ENCODE measurements around the gene SRCAP. TPM values are rescaled to one million over a fixed set of nuclear protein-coding genes. Genes with fewer than 3 reads are reported as not detected.

Gene SRCAP
- total RNA-seq, 2 experiments from 2014 or later, result 59.5 to 60.1 TPM

- Mint-ChIP-seq H3K4me1 (ENCODE audit: low read depth) (peaks cover 15% of the 10 kb centered on the region), H3K4me3 (no peak overlapping the region), H3K27me3 (no peaks in the 10 kb centered on the region), H3K36me3 (ENCODE audit: low read depth) (peaks cover 45% of the 10 kb centered on the region), H3K27ac (no peak overlapping the region), H3K9me3 (no peaks in the 10 kb centered on the region)
- peaks cover 41% of the 10 kb centered on the region for H3K36me3 ChIP-seq (ENCODE audit: insufficient read depth, low read length)
- H3K27me3 ChIP-seq (ENCODE audit: control insufficient read depth in 1 of 2, insufficient read depth in 2 of 2, low read length in 2 of 2), result no peaks in the 10 kb centered on the region
- H3K4me1 ChIP-seq (ENCODE audit: insufficient read depth, low read length), result peaks cover 14% of the 10 kb centered on the region
- DNase-seq, result no peak
- ChIA-PET CTCF (no interaction called here), POLR2A (interaction anchor here (3.6 kb wide), 1 partner anchor 9 kb away, joined by 18 read pairs; the partner anchor contains the start of gene PHKG2)
- intact Hi-C loops (cut with DNase I, micrococcal nuclease), result no loop called here
- TF ChIP-seq CTCF (IDR thresholded peaks at IDR 0.05), result no peak
- no peak for ATAC-seq (ENCODE audit: poor library complexity)
- no peak overlapping the region for H3K27ac ChIP-seq (ENCODE audit: low read depth in 1 of 2, low read length in 2 of 2)
- H3K9me3 ChIP-seq (ENCODE audit: control insufficient read depth in 1 of 2, insufficient read depth in 1 of 2, low read length in 2 of 2), result no peaks in the 10 kb centered on the region
- H3K4me3 ChIP-seq (ENCODE audit: low read length), result no peak overlapping the region
Measured at GRCh38 chr16:30757316-30757715, 58.3 kb downstream of the SRCAP start.

DNA sequence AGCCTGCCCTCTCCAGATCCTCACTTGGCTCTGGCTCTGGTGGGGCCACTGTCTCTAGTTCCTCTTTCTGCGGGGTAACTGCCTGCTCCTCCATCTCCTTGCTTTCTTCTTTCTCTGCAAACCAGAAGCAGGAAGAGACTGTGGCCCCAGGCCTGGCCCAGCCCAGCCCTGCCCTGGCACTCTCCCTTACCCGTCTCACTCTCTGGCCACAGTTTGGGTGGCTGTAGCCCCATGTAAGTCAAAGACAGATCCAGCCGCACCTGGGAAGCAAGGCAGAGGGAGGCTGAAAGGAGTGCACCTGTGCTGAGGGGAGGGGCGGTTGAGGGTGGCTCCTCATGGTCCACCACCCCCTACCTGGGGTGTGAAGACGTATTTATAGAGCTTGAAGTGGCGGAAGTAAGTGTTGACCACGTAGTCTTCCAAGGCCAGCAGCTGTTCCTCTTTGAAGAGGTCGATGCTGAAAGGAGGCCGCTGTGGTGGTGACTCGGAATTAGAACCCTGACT, 60.1 kb downstream of the SRCAP start:
- intact Hi-C loops (cut with DNase I, micrococcal nuclease), result no loop called here
- H3K4me1 Mint-ChIP-seq (ENCODE audit: low read depth), result peaks cover 30% of the 10 kb centered on the region
- no peak for TF ChIP-seq CTCF (IDR thresholded peaks at IDR 0.05)
- Histone ChIP-seq H3K4me1 (ENCODE audit: insufficient read depth, low read length) (peaks cover 31% of the 10 kb centered on the region), H3K9me3 (ENCODE audit: control insufficient read depth in 1 of 2, insufficient read depth in 1 of 2, low read length in 2 of 2) (no peaks in the 10 kb centered on the region), H3K27ac (ENCODE audit: low read depth in 1 of 2, low read length in 2 of 2) (no peak overlapping the region), H3K36me3 (ENCODE audit: insufficient read depth, low read length) (peaks cover 38% of the 10 kb centered on the region), H3K4me3 (ENCODE audit: low read length) (no peak overlapping the region), H3K27me3 (ENCODE audit: control insufficient read depth in 1 of 2, insufficient read depth in 2 of 2, low read length in 2 of 2) (no peaks in the 10 kb centered on the region)
- H3K9me3 Mint-ChIP-seq, result no peaks in the 10 kb centered on the region
- H3K36me3 Mint-ChIP-seq (ENCODE audit: low read depth), result peaks cover 58% of the 10 kb centered on the region
- DNase-seq (peak in 1 of 14 experiments; percentile 31), ATAC-seq (ENCODE audit: poor library complexity) (no peak)
- peak overlapping the region; percentile 35 for H3K4me3 Mint-ChIP-seq
- H3K27me3 Mint-ChIP-seq, result no peaks in the 10 kb centered on the region
- no peak overlapping the region for H3K27ac Mint-ChIP-seq
- ChIA-PET POLR2A (interaction anchor here (1.1 to 3.6 kb wide), 2 partner anchors 11 to 16 kb away, joined by 3 to 18 read pairs; partner anchors contain the start of gene PHKG2), CTCF (no interaction called here)

DNA sequence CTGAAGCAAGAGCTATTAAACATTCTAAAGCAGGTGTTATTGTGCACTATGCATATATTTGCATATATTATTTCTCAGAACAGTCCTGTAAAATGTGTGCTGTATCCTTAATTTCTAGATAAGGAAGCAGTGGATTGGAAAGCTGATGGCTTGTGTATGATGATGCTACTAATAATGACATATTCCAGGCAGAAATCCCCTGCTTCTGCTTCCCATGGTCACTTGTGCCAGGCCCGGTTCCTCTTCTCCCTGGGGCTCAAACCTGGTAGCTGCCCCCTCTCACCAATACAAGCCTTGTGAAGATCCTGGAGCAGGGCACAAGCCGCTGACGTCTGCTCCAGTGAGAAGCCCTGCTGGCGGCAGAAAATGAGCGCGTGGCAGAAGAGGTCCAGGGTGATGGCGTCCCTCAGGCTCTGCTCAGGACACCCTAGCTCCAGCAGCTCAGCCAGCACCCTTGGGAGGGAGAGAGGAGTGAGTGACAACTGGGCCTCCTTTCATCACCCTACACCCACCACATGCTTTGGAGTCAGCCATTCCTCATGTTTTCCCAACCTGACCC, 61.1 kb downstream of the SRCAP start:
- H3K9me3 Mint-ChIP-seq, result no peaks in the 10 kb centered on the region
- ChIA-PET POLR2A (interaction anchor here (1.0 to 3.6 kb wide), 3 partner anchors 12 to 55 kb away, joined by 3 to 18 read pairs (median 3); partner anchors contain the start of gene PHKG2), CTCF (no interaction called here)
- H3K4me1 Mint-ChIP-seq (ENCODE audit: low read depth), result peaks cover 30% of the 10 kb centered on the region
- peaks cover 58% of the 10 kb centered on the region for H3K36me3 Mint-ChIP-seq (ENCODE audit: low read depth)
- no peaks in the 10 kb centered on the region for H3K27me3 ChIP-seq (ENCODE audit: control insufficient read depth in 1 of 2, insufficient read depth in 2 of 2, low read length in 2 of 2)
- peak overlapping the region; percentile 99 for H3K4me3 Mint-ChIP-seq
- ATAC-seq (ENCODE audit: poor library complexity), result no peak
- no peak overlapping the region for H3K27ac ChIP-seq (ENCODE audit: low read depth in 1 of 2, low read length in 2 of 2)
- intact Hi-C loops (cut with DNase I, micrococcal nuclease), result loop anchor here in 1 of 2 experiments (10.0 kb wide), 1 partner anchor 425 kb away; no protein-coding TSS in a partner anchor
- DNase-seq, result no peak
- no peak for TF ChIP-seq CTCF (IDR thresholded peaks at IDR 0.05)
- no peaks in the 10 kb centered on the region for H3K27me3 Mint-ChIP-seq
- no peaks in the 10 kb centered on the region for H3K9me3 ChIP-seq (ENCODE audit: control insufficient read depth in 1 of 2, insufficient read depth in 1 of 2, low read length in 2 of 2)
- no peak overlapping the region for H3K4me3 ChIP-seq (ENCODE audit: low read length)
- H3K27ac Mint-ChIP-seq, result no peak overlapping the region
- H3K4me1 ChIP-seq (ENCODE audit: insufficient read depth, low read length), result peaks cover 35% of the 10 kb centered on the region
- H3K36me3 ChIP-seq (ENCODE audit: insufficient read depth, low read length), result peaks cover 40% of the 10 kb centered on the region

Data from CD4-positive, alpha-beta T cell (primary cell).